ENCODE data around the gene KCNAB2. TPM values are rescaled to one million over a fixed set of nuclear protein-coding genes. Genes with fewer than 3 reads are reported as not detected.

The KCNAB2 gene
- total RNA-seq, 1 experiment from 2014 or later: 28.5 TPM

DNA sequence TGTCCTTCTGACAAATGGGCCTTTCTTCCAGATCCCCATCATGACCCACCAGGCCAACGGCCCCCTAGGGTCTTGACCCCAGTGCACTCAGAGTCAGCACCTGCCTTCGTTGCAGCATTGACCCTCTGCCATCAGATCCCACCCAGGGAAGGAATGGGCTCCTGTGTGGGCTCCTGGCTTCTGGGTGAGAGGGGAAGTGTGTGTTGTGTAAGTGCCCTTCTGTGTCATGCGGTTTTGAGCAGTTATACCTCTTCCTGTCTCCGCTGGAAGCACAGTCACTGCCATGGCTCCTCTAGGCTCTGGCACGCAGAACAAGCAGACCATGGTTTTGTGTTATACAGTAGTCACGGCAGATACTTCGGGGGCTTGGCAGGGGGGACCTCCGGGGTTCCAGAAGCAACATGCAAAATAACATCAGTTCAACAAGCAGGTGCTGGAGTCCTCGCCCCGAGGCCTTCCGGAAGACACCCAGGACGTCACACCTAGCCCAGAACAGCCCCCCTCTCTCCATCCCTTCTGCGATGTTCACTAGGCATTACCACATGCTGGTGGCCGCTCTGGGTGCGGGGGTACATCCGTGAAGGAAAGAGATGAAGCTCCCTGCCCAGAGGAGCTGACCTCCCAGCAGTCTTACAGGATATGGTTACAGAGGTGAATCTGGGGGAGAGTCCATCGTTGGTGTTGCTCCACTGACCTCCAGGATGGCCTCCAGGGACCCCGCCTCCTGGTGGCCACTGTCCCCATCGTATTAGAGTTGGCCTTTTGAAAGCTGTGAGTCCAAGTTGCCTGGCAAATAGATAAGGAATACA lies 17.4 kb upstream of the KCNAB2 start:
- no peak overlapping the region for H2AFZ ChIP-seq (ENCODE audit: low read length)
- ATAC-seq (no peak), DNase-seq (no peak)
- no peaks in the 10 kb centered on the region for H3K79me2 ChIP-seq (ENCODE audit: low read length)
- no peaks in the 10 kb centered on the region for H3K4me1 ChIP-seq (ENCODE audit: insufficient read depth, low read length)
- BruUV-seq (replicated peaks): no TSS peak
- H3K4me2 ChIP-seq (ENCODE audit: low read length): no peak overlapping the region
- no peak overlapping the region for H3K9ac ChIP-seq (ENCODE audit: low read length)
- intact Hi-C loops (cut with micrococcal nuclease): no loop called here
- no peaks in the 10 kb centered on the region for H3K9me2 ChIP-seq (replicated peaks; ENCODE audit: low read length)
- no peaks in the 10 kb centered on the region for H4K20me1 ChIP-seq (ENCODE audit: low read length)
- TF ChIP-seq EZH2phosphoT487 (IDR thresholded peaks at IDR 0.05; ENCODE audit: borderline replicate concordance, low read length): no peak
- TF ChIP-seq, protein P1, sequence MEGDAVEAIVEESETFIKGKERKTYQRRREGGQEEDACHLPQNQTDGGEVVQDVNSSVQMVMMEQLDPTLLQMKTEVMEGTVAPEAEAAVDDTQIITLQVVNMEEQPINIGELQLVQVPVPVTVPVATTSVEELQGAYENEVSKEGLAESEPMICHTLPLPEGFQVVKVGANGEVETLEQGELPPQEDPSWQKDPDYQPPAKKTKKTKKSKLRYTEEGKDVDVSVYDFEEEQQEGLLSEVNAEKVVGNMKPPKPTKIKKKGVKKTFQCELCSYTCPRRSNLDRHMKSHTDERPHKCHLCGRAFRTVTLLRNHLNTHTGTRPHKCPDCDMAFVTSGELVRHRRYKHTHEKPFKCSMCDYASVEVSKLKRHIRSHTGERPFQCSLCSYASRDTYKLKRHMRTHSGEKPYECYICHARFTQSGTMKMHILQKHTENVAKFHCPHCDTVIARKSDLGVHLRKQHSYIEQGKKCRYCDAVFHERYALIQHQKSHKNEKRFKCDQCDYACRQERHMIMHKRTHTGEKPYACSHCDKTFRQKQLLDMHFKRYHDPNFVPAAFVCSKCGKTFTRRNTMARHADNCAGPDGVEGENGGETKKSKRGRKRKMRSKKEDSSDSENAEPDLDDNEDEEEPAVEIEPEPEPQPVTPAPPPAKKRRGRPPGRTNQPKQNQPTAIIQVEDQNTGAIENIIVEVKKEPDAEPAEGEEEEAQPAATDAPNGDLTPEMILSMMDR (conservative IDR thresholded peaks at IDR 0.05; ENCODE audit: low read depth, low read length): no peak
- TF ChIP-seq EZH2 (IDR thresholded peaks at IDR 0.05; ENCODE audit: low read length, unreplicated experiment): no peak
- ChIA-PET CTCF (no interaction called here), POLR2A (ENCODE audit: unreplicated experiment) (no interaction called here)
- H3K27ac ChIP-seq (ENCODE audit: low read length): no peak overlapping the region
- no peaks in the 10 kb centered on the region for H3K27me3 ChIP-seq (ENCODE audit: low read length)
- no peaks in the 10 kb centered on the region for H3K36me3 ChIP-seq (ENCODE audit: low read depth, low read length)
- no peak overlapping the region for H3K4me3 ChIP-seq (ENCODE audit: low read length)
- H3K9me3 ChIP-seq (ENCODE audit: low read length): no peaks in the 10 kb centered on the region
- no peaks in the 10 kb centered on the region for H3F3A ChIP-seq (ENCODE audit: low read length, unreplicated experiment)

- no TSS peak for BruUV-seq (replicated peaks)
- Histone ChIP-seq H3K9ac (ENCODE audit: low read length) (no peak overlapping the region), H3K4me1 (ENCODE audit: insufficient read depth, low read length) (no peaks in the 10 kb centered on the region), H3K9me3 (ENCODE audit: low read length) (no peaks in the 10 kb centered on the region), H3K4me2 (ENCODE audit: low read length) (no peak overlapping the region), H3K27ac (ENCODE audit: low read length) (no peak overlapping the region), H2AFZ (ENCODE audit: low read length) (no peak overlapping the region), H3K9me2 (replicated peaks; ENCODE audit: low read length) (no peaks in the 10 kb centered on the region), H4K20me1 (ENCODE audit: low read length) (no peaks in the 10 kb centered on the region), H3K4me3 (ENCODE audit: low read length) (no peak overlapping the region), H3K36me3 (ENCODE audit: low read depth, low read length) (no peaks in the 10 kb centered on the region), H3F3A (ENCODE audit: low read length, unreplicated experiment) (no peaks in the 10 kb centered on the region), H3K27me3 (ENCODE audit: low read length) (no peaks in the 10 kb centered on the region), H3K79me2 (ENCODE audit: low read length) (no peaks in the 10 kb centered on the region)
- TF ChIP-seq EZH2phosphoT487 (IDR thresholded peaks at IDR 0.05; ENCODE audit: borderline replicate concordance, low read length) (no peak), EZH2 (IDR thresholded peaks at IDR 0.05; ENCODE audit: low read length, unreplicated experiment) (no peak)
- TF ChIP-seq, protein P1 (conservative IDR thresholded peaks at IDR 0.05; ENCODE audit: low read depth, low read length): no peak
- ChIA-PET POLR2A (ENCODE audit: unreplicated experiment) (no interaction called here), CTCF (no interaction called here)
- no peak for ATAC-seq
- no peak for DNase-seq
- intact Hi-C loops (cut with micrococcal nuclease): no loop called here
These were observed 16.3 kb upstream of the KCNAB2 start for GRCh38 chr1:6029351-6029750.

- H3K9ac ChIP-seq (ENCODE audit: low read length): no peak overlapping the region
- DNase-seq (no peak), ATAC-seq (no peak)
- no peak overlapping the region for H3K27ac ChIP-seq (ENCODE audit: low read length)
- no peak overlapping the region for H2AFZ ChIP-seq (ENCODE audit: low read length)
- H3K4me3 ChIP-seq (ENCODE audit: low read length): no peak overlapping the region
- H4K20me1 ChIP-seq (ENCODE audit: low read length): no peaks in the 10 kb centered on the region
- intact Hi-C loops (cut with micrococcal nuclease): no loop called here
- H3K4me1 ChIP-seq (ENCODE audit: insufficient read depth, low read length): no peaks in the 10 kb centered on the region
- no peaks in the 10 kb centered on the region for H3K9me3 ChIP-seq (ENCODE audit: low read length)
- H3K36me3 ChIP-seq (ENCODE audit: low read depth, low read length): no peaks in the 10 kb centered on the region
- ChIA-PET CTCF (no interaction called here), POLR2A (ENCODE audit: unreplicated experiment) (no interaction called here)
- no peak for TF ChIP-seq EZH2phosphoT487 (IDR thresholded peaks at IDR 0.05; ENCODE audit: borderline replicate concordance, low read length)
- BruUV-seq (replicated peaks): no TSS peak
- H3K4me2 ChIP-seq (ENCODE audit: low read length): no peak overlapping the region
- no peaks in the 10 kb centered on the region for H3K9me2 ChIP-seq (replicated peaks; ENCODE audit: low read length)
- H3K27me3 ChIP-seq (ENCODE audit: low read length): no peaks in the 10 kb centered on the region
- no peaks in the 10 kb centered on the region for H3F3A ChIP-seq (ENCODE audit: low read length, unreplicated experiment)
- no peaks in the 10 kb centered on the region for H3K79me2 ChIP-seq (ENCODE audit: low read length)
These were observed 15.6 kb upstream of the KCNAB2 start for GRCh38 chr1:6030132-6030531.
